ENCODE measurements around the gene IFNK. TPM values are rescaled to one million over a fixed set of nuclear protein-coding genes. Genes with fewer than 3 reads are reported as not detected.

The IFNK gene, protein sequence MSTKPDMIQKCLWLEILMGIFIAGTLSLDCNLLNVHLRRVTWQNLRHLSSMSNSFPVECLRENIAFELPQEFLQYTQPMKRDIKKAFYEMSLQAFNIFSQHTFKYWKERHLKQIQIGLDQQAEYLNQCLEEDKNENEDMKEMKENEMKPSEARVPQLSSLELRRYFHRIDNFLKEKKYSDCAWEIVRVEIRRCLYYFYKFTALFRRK
- total RNA-seq: not detected in 2 replicates

GRCh38 chr9:27524236-27524635 is at the start of gene IFNK:
Gene IFNK (plus strand): TSS chr9:27524290. CDS start chr9:27524337, 47 bp downstream.

GRCh38 chr9:27529316-27530278 is 5.5 kb downstream of the IFNK start, which contains the start of gene MOB3B:
Gene MOB3B (minus strand): TSS chr9:27529814. CDS start chr9:27455550, 74,264 bp downstream.

DNA sequence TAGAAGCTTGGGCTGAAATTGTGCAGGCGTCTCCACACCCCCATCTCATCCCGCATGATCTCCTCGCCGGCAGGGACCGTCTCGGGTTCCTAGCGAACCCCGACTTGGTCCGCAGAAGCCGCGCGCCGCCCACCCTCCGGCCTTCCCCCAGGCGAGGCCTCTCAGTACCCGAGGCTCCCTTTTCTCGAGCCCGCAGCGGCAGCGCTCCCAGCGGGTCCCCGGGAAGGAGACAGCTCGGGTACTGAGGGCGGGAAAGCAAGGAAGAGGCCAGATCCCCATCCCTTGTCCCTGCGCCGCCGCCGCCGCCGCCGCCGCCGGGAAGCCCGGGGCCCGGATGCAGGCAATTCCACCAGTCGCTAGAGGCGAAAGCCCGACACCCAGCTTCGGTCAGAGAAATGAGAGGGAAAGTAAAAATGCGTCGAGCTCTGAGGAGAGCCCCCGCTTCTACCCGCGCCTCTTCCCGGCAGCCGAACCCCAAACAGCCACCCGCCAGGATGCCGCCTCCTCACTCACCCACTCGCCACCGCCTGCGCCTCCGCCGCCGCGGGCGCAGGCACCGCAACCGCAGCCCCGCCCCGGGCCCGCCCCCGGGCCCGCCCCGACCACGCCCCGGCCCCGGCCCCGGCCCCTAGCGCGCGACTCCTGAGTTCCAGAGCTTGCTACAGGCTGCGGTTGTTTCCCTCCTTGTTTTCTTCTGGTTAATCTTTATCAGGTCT is 49.0 kb downstream of the IFNK start, which contains the start of gene C9orf72:
Gene C9orf72 (minus strand): TSS at position 564 of the 716 bp plus-strand sequence. CDS start 6,361 bp downstream, outside the sequence.

Other genes with a start within 250 kb of the IFNK start
- 0.22 and 0.39 TPM in 2 replicates for gene EQTN, start 227.1 kb upstream of the IFNK start, total RNA-seq
- 7.9 and 27.4 TPM in 2 replicates for gene MOB3B, start 5.5 kb downstream of the IFNK start, total RNA-seq
- 9.4 and 10.2 TPM in 2 replicates for gene C9orf72, start 49.2 kb downstream of the IFNK start, total RNA-seq

Data from placental epithelial cell (primary cell).